IMR-90 (cell line): ENCODE data around the gene PHLDB1. TPM values are rescaled to one million over a fixed set of nuclear protein-coding genes. Genes with fewer than 3 reads are reported as not detected.

ENCODE experiments used
- ATAC-seq: fragments of 200-7000 bp; cut with Tn5 transposase; 2 replicates; pipeline ENCODE4 v1.9.1; 2020; ENCODE audit warnings: low read depth, mild to moderate bottlenecking, moderate library complexity
- BruUV-seq: library from RNA; stranded (reverse); fragments of 400-500 nt; replicated peaks from 2 replicates; lab custom pipeline; 2021; lab: Mats Ljungman, UMichigan
- CTCF ChIA-PET: fragments of 300-600 bp; formaldehyde crosslinking; extraction: SDS; loops from one replicate; lab custom pipeline; 2021; ENCODE audit warnings: antibody characterized with exemption; lab: Yijun Ruan, JAX
- POLR2A ChIA-PET: fragments of 300-600 bp; sonication (Branson Sonifier 250); formaldehyde crosslinking; loops from one replicate; lab custom pipeline; 2022; ENCODE audit warnings: antibody characterized with exemption; ENCODE audit not compliant: unreplicated experiment; lab: Charles Lee
- DNase-seq: peaks from one replicate; pipeline ENCODE4 v3.0.0; 2013
- H2AFZ ChIP-seq: replicated peaks from 2 replicates; pipeline ENCODE3; 2013; ENCODE audit warnings: low read length, mild to moderate bottlenecking; ENCODE audit not compliant: poor library complexity
- H2AK5ac ChIP-seq: 2 replicates; pipeline ENCODE4 v1.6.1; 2013; ENCODE audit warnings: low read depth, low read length, inconsistent platforms
- H2AK9ac ChIP-seq: replicated peaks from 2 replicates; pipeline ENCODE3; 2013; ENCODE audit warnings: mild to moderate bottlenecking, low read depth, low read length, moderate library complexity; ENCODE audit not compliant: poor library complexity
- H2BK120ac ChIP-seq: 2 replicates; pipeline ENCODE4 v1.6.1; 2013; ENCODE audit warnings: low read depth, low read length, inconsistent platforms
- H2BK15ac ChIP-seq: 3 replicates; pipeline ENCODE4 v1.6.1; 2013; ENCODE audit warnings: low read depth, low read length, inconsistent platforms
- H2BK20ac ChIP-seq: 2 replicates; pipeline ENCODE4 v1.6.1; 2013; ENCODE audit warnings: low read depth, mild to moderate bottlenecking, inconsistent platforms, low read length, moderate library complexity
- H2BK5ac ChIP-seq: 2 replicates; pipeline ENCODE4 v1.6.1; 2013; ENCODE audit warnings: mild to moderate bottlenecking, low read depth, low read length, inconsistent platforms; ENCODE audit not compliant: poor library complexity, severe bottlenecking
- H3K14ac ChIP-seq: replicated peaks from 2 replicates; pipeline ENCODE4 v1.6.1; 2013; ENCODE audit warnings: low read depth, low read length, inconsistent platforms
- H3K18ac ChIP-seq: 2 replicates; pipeline ENCODE4 v1.6.1; 2013; ENCODE audit warnings: low read depth, low read length, control low read depth
- H3K23ac ChIP-seq: 2 replicates; pipeline ENCODE4 v1.6.1; 2013; ENCODE audit warnings: low read depth, low read length, inconsistent platforms
- H3K27ac ChIP-seq: 2 replicates; pipeline ENCODE4 v1.5.1; 2013; ENCODE audit warnings: mild to moderate bottlenecking, control low read depth, low read length; ENCODE audit not compliant: insufficient read depth
- H3K27me3 ChIP-seq: 2 replicates; pipeline ENCODE4 v1.6.1; 2013; ENCODE audit warnings: low read length; ENCODE audit not compliant: control insufficient read depth, insufficient read depth
- H3K36me3 ChIP-seq: 2 replicates; pipeline ENCODE4 v1.6.1; 2013; ENCODE audit warnings: low read length, mixed read lengths; ENCODE audit not compliant: control insufficient read depth, insufficient read depth
- H3K4ac ChIP-seq: 2 replicates; pipeline ENCODE4 v1.6.1; 2013; ENCODE audit warnings: low read depth, low read length, inconsistent platforms
- H3K4me1 ChIP-seq: 2 replicates; pipeline ENCODE4 v1.6.1; 2013; ENCODE audit warnings: low read length, mixed read lengths; ENCODE audit not compliant: control insufficient read depth, insufficient read depth
- H3K4me2 ChIP-seq: 2 replicates; pipeline ENCODE4 v1.6.1; 2013; ENCODE audit warnings: low read depth, mild to moderate bottlenecking, control low read depth, low read length, moderate library complexity
- H3K4me3 ChIP-seq: 2 replicates; pipeline ENCODE4 v1.5.1; 2013; ENCODE audit warnings: low read depth, mild to moderate bottlenecking, control low read depth, low read length, moderate library complexity; ENCODE audit not compliant: insufficient read depth
- H3K56ac ChIP-seq: 2 replicates; pipeline ENCODE4 v1.6.1; 2013; ENCODE audit warnings: low read length, inconsistent platforms; ENCODE audit not compliant: insufficient read depth; ENCODE audit errors: extremely low read depth
- H3K79me1 ChIP-seq, 2 experiments: 2 replicates each; pipeline ENCODE4 v1.6.1; 2013; ENCODE audit warnings: low read length in 2 of 2, inconsistent platforms in 1 of 2, low read depth in 1 of 2
- H3K9ac ChIP-seq: 2 replicates; pipeline ENCODE4 v1.6.1; 2013; ENCODE audit warnings: low read depth, low read length, control low read depth
- H3K9me1 ChIP-seq: 2 replicates; pipeline ENCODE4 v1.6.1; 2013; ENCODE audit warnings: low read length, inconsistent platforms; ENCODE audit not compliant: insufficient read depth
- H3K9me3 ChIP-seq: 2 replicates; pipeline ENCODE4 v1.6.1; 2013; ENCODE audit warnings: low read length; ENCODE audit not compliant: control insufficient read depth, insufficient read depth
- H4K20me1 ChIP-seq: 2 replicates; pipeline ENCODE4 v1.6.1; 2013; ENCODE audit warnings: low read length, inconsistent platforms; ENCODE audit not compliant: insufficient read depth
- H4K5ac ChIP-seq: 2 replicates; pipeline ENCODE4 v1.6.1; 2013; ENCODE audit warnings: mild to moderate bottlenecking, low read depth, low read length, control low read depth
- H4K8ac ChIP-seq, 2 experiments: 2 replicates each; pipeline ENCODE4 v1.6.1; 2013; ENCODE audit warnings: low read depth in 2 of 2, low read length in 2 of 2, control low read depth in 1 of 2, inconsistent platforms in 1 of 2
- H4K91ac ChIP-seq: 2 replicates; pipeline ENCODE4 v1.6.1; 2013; ENCODE audit warnings: low read depth, low read length, inconsistent platforms; ENCODE audit not compliant: insufficient read depth
- CEBPB ChIP-seq: IDR thresholded peaks from 2 replicates; pipeline ENCODE4 v1.6.1; 2012; ENCODE audit warnings: low read depth, low read length, improper control_type of control experiment
- MXI1 ChIP-seq: IDR thresholded peaks from 2 replicates; pipeline ENCODE4 v1.6.1; 2012; ENCODE audit warnings: low read depth, mild to moderate bottlenecking, low read length, moderate library complexity, borderline replicate concordance
- RCOR1 ChIP-seq: IDR thresholded peaks from 2 replicates; pipeline ENCODE4 v1.6.1; 2012; ENCODE audit warnings: mild to moderate bottlenecking, low read length, improper control_type of control experiment; ENCODE audit not compliant: insufficient replicate concordance
- WGBS, 2 experiments: methylation state at CpG; one replicate each; pipeline versions ENCODE4 v1.1.5 to v1.1.7; 2013; ENCODE audit warnings: missing lambda C conversion rate in 2 of 2; ENCODE audit not compliant: insufficient read length in 1 of 2; ENCODE audit errors: extremely low coverage in 2 of 2; 5-methylcytosine and 5-hydroxymethylcytosine counted together
- dilution Hi-C: fragments of 300-500 bp; cut with HindIII; formaldehyde crosslinking; loops from one replicate; pipeline ENCODE4 v1.14.3; 2018; ENCODE audit warnings: low sequenced_read_pairs; ENCODE audit not compliant: unreplicated experiment
- in situ Hi-C: fragments of 300-500 bp; cut with MboI; formaldehyde crosslinking; loops from 3 replicates; pipeline ENCODE4 v1.14.3; 2019; ENCODE audit warnings: low sequenced_read_pairs, inconsistent platforms, mixed read lengths
- intact Hi-C: fragments of 100-400 bp; cut with micrococcal nuclease; formaldehyde crosslinking; loops from 2 replicates; pipeline ENCODE4 v1.10.0; 2022
- polyA plus RNA-seq, 3 experiments: library from polyadenylated mRNA; depleted of rRNA; stranded (reverse); fragments of >200 nt; gene quantifications; 2 replicates each; pipeline ENCODE4 v1.2.3, GENCODE V29; 2012; ENCODE audit warnings: low replicate concordance in 1 of 3
- total RNA-seq: library from RNA; depleted of rRNA; stranded (reverse); fragments of >200 nt; gene quantifications from 2 replicates; pipeline ENCODE4 v1.2.3, GENCODE V29; 2012

The PHLDB1 gene
- total and polyA plus RNA-seq, 2 of the 4 experiments (the other 2 are of a cell fraction), result 40.0 to 90.4 TPM

GRCh38 chr11:118703563-118704106, 96.2 kb downstream of the PHLDB1 start:
- Histone ChIP-seq H4K8ac (no peak overlapping the region), H3K4me1 (no peaks in the 10 kb centered on the region), H4K5ac (no peak overlapping the region), H3K4ac (no peak overlapping the region), H2BK15ac (no peak overlapping the region), H3K18ac (no peak overlapping the region), H3K4me2 (no peak overlapping the region), H4K91ac (no peak overlapping the region), H2BK120ac (no peak overlapping the region), H3K27ac (no peak overlapping the region), H2AK5ac (no peak overlapping the region), H3K9ac (no peak overlapping the region), H3K9me1 (no peaks in the 10 kb centered on the region), H3K9me3 (peaks cover 4% of the 10 kb centered on the region; the same call in 1 of the 2 replicates), H2AK9ac (no peak overlapping the region), H3K23ac (no peak overlapping the region), H2BK20ac (no peak overlapping the region), H2BK5ac (no peak overlapping the region), H3K56ac (no peak overlapping the region), H3K79me1 (no peaks in the 10 kb centered on the region), H2AFZ (no peak overlapping the region), H3K27me3 (peaks cover 23% of the 10 kb centered on the region), H3K36me3 (no peaks in the 10 kb centered on the region), H3K14ac (no peak overlapping the region), H3K4me3 (no peak overlapping the region), H4K20me1 (no peaks in the 10 kb centered on the region)
- WGBS, 2 experiments, result 92% methylated on average over 2 of the region's 5 CpGs; no CpG with 5 or more reads in 1 of the 2 experiments
- TF ChIP-seq CEBPB, result no peak
- TF ChIP-seq MXI1, result no peak
- TF ChIP-seq RCOR1, result no peak
- ChIA-PET POLR2A (no interaction called here), CTCF (interaction anchor here (0.8 kb wide), 1 partner anchor 14 kb away, joined by 3 read pairs; no protein-coding TSS in a partner anchor)
- in situ Hi-C loops (no loop called here), dilution Hi-C loops (no loop called here), intact Hi-C loops (no loop called here)
- BruUV-seq, result no TSS peak
- ATAC-seq, result no peak
- DNase-seq, result no peak
